Fibroblast of skin of right biceps (primary cell): ENCODE data around the gene FAM174C.

Experiments
- DNase-seq: peaks from one replicate; pipeline ENCODE4 v3.0.0-alpha.2; 2013

Gene FAM174C

DNA sequence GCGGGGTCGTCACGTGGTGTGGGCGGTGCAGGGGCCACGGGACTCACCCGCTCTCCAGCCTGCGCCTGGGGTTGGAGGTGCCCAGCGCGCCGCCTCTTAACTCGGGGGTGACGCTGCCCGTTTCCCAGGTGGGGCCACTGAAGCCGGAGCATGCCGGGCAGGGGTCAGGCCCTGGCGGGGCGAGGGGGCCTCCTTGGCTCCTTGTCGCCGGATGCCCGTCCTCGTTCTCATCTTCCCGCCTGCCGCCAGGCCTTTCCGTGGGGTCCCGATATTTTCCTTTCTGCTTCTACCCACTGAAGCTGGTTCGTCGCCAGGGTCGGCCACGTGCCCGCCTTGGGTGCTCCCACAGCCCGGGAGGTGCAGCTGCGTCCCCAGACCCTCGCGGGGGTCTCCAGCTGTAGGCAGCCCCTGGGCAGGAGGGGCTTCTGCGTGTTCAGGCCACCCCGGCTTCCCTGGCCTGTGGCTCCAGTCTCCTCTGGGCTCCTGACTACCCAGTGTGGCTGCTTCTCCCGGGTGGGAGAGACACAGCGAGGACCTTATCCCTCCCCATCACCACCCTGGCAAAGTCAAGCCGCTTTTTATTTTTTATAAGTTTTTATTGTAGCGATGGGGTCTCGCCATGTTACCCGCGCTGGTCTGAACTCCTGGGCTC, 772 bp downstream of the FAM174C start:
- no peak for DNase-seq

DNA sequence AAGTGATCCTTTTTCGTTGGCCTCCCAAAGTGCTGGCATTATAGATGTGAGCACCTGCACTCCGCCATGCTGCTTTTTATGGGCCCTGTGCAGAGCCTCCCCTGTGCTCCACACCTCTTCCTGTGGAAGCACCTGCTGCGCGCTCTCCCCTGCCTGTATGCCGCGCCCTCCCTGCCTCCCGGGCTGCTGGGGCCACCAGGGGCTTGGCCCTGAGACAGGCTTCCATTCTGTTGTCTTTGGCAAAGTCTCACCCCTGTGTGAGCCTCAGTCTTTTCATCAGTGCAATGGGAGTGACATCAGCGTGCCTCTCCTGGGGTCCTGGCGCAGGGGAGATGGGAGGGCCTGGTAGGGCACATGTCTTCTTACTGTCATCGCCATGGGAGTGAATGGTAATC, 1.3 kb downstream of the FAM174C start:
- DNase-seq, result no peak

DNA sequence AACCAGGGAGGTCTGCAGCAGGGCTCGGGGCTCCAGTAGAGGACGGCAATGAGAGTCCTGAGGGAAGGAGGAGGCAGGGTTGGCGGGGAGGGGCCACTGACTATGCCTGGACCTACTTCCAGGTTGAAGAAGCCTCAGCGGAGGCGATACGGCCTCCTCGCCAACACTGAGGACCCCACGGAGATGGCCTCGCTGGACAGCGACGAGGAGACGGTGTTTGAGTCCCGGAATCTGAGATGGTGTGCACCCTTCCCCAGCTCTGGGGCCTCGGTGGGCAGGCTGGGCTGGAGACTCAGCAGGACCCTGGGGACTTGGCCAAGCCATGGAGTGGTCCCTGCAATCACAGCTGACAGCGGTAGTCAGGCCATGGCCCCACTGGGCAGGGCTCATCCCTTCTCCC, 1.7 kb downstream of the FAM174C start:
- no peak for DNase-seq

DNA sequence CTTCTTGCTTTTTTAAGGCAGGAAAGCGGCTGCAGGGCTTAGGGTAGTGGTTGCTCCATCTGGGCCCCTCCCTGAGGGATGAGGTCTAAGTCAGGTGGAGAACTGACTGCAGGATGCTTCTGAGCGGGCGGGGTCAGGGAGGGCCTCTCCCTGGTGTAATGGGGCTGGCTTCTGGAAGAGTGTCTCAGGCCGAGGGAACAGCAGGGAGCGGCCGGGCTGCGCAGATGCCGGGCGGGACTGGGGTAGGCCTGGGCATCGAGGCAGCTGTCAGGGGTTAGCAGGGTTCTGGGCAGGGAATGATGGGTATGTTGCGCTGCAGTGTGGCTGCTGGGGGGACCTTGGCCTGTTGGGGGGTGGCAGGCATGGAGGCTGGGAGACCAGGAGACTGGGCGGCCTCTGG, 2.7 kb downstream of the FAM174C start:
- DNase-seq, result no peak

DNA sequence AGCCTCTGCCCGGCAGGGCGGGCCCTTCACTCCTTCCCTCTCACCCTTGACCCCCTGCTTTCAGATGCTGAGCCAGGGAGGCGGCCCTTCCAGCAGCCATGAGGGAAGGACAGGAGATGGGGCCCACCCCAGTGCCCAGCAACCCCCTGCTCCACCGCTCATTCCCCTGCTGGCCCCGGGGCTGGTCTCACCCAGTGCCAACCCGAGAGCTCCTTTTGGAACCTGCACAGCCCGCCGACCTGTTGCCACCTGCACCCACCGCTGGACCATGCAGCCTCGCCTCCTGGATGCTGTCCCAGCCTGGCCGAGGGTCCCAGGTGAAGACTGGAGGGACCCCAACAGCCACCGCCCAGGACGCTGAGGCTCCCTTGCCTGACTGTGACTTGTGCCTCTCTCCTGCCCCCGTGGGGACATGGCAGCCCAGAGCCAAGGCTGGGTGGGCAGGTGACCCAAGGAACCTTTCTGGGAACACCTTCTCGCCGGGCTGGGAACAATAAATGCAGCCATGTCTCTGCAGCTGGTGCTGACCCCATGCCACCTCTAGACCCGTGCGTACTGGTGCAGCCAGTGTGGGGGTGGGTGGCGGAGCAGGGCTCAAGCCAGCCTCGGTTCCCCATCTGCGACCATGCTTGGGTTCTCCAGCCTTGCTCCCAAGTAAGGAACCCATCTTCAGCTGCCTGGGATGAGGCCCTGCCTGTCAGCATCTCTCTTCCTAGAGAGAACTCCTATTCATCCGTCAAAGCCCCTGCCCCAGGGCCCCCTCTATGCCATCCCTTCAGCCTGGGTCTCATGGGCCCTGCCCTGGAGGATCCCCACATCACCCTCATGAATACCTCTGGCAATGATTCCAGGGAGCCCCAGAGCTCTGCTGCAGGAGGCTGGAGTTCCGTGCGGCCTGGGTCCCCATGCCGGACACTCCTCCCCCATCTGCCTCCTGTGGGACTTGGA, 3.7 kb downstream of the FAM174C start:
- no peak for DNase-seq

DNA sequence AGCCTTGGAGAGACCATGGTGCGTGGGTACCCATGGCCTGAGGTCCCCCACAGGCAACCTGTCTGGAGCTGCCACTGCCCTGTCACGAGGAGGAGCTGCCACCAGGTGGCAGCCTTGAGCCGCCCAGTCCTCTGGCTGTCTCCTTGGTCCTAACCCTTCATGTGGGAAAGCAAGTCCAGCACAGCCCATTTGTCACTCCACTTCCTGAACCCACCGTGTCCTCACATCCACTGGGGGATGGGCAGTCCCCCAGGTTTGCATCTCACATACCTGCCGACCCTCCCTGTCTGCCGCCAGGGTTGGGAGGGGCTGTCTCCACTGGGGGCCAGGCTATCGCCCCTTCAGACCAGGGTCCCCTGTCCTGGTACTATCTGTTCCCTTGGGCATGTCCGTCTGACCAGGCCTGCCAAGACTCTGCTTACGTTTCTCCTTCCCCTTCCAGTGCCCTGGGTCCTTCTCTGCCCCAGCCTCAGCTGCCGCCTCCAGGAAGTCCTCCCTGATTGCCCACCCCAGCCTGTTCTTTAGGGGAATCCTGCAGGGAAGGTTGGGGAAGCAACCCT, 4.5 kb downstream of the FAM174C start:
- DNase-seq, result peak; percentile 74

DNA sequence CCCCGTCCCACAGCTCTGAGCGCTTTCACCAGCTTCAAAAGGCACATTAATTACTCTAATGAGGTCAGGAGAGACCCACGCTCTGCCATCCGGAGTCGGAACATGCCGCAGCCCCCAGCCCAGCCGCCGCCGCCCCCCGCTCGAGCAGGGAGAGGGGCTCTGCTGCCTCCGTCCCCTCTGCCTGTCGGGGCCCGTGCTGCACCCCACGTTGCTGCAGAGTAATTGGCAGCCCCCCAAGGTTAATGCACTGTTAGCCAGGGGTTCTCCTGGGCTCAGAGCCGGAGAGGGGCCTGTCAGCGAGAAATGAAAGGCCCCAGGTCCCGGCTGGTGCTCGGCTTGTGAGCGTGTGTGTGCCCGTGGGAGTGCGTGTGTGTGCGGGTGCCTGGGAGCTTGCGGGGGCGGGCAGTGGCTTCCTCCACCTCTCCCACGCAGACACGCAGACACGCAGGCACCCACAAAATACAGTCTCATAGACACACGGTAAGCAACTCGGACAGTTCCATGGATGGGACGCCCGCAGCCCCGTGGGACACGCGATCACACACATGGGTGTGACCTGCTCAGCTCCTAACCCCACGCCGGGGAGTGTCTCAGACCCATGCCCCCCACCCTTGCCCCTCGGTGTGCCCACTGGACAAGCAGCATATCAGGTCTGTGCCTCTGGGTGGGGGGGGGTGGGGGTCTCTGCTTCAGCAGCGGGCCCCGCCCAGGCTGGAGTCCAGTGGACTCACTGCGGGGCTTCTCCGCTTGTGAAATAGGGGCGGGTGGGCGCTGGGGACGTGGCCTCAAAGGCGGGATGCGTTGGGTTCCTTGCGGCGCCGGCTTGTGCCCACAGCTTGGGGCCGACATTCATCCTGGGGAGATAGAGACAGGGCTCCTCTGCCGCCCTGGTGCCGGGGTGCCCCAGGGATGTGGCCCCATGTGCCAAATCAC, 5.6 kb downstream of the FAM174C start:
- DNase-seq, result no peak

DNA sequence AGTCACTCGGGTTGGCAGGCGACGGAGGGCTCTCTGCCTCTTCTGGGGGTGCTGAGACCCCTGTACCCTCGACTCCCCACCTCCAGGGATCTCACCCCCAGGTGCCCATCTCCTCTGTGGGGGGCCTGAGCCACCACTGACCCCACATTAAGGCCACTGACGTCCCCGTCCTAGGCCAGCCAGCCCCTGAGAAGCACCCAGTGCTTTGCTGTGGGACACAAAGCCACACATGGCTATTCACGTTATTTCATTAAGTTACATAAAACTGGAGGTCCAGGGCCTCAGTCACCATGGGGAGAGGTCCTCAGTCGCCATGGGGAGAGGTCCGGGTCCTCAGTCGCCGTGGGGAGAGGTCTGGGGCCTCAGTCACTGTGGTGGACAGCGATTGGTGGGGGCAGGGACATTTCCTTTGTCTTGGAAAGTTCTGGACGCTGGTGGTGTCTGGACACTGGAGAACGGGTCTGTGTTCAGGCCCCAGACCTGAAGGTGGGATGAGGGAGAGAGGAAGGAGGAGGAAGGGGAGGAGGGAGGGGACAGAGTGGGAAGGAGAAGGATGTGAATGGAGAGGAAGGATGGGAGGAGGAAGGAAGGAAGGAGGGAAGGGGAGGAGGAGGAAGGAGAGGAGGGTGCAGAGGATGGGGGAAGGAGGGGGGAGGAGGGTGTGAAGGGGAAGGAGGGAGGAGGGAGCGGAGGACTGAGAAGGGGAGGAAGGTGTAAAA, 6.4 kb downstream of the FAM174C start:
- no peak for DNase-seq

DNA sequence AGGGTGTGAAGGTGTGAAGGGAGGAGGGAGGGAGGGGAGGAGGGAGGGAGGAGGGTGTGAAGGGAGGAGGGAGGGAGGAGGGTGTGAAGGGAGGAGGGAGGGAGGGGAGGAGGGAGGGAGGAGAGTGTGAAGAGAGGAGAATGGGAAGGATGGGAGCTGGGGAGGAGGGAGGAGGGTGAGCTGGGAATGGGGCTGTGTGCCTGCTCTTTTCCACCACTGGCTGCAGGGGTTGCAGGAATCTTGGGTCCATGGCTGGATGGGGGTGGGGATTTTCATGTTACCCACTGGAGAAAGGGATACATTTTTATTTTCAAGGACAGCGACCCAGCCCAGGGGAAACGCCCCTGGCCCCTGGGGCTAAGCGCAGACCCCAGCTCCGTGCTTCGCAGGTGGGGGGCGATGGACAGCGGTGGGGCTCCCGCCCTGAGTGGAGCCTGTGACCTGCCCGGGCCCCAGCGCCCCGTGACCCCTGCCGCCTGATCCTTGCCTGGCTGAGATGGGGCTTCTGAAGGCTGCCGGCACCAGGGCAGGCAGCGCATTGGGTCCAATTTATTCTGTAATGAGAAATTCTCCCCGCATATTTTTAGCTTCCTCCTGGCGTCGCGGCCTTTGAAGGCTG, 7.4 kb downstream of the FAM174C start:
- DNase-seq, result no peak

DNA sequence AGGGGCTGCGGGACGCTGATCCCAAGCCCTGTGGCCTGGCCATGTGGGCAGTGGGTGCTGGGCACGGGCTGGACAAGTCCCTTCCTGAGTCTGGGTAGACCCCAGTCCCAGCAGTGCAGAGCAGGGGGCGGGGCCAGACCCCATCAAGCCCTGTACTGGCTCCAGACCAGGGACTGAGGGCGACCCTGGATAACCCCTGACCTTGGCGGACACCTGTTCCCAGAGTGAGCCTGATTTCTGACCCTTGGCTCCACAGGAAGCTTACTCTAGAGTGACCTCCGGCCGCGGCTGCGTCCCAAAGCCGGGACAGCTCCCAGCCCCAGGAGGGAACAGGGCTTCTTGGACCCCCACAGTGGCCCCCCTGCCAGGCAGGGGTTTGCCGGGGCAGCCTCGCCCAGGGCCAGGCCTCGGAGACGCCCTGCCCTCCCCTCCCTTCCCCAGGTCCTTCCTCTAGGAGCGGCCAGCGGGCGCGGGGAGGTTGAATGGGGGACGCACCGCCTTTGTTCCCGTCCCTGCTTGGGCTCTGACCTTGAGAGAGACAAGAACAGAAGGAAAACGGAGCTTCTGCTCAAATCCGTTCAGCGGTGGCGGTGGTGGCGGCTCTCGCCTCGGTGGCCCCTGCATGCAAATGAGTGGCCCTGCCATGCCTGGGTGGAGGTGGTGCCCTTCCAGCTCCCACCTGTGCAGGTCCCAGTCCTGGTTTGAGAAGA, 8.0 kb downstream of the FAM174C start:
- no peak for DNase-seq

DNA sequence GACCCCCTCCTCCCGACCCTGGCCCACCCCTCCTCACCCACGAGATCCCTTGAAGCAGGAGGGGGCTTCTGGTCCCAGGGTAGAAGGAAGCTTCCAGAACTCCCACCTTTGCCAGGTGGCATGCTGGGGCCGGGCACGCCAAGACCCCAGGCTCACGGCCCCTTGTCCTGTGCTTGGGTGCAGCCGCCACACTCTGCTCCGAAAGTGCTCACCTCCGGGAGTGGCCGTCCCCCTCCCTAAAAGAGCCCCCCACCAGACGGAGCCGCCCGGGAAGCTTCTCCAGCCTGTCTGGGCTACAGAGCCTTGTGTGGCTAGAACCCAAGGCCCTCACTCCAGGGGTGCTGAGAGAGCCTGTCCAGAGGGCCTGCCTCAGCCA, 8.6 kb downstream of the FAM174C start:
- no peak for DNase-seq

DNA sequence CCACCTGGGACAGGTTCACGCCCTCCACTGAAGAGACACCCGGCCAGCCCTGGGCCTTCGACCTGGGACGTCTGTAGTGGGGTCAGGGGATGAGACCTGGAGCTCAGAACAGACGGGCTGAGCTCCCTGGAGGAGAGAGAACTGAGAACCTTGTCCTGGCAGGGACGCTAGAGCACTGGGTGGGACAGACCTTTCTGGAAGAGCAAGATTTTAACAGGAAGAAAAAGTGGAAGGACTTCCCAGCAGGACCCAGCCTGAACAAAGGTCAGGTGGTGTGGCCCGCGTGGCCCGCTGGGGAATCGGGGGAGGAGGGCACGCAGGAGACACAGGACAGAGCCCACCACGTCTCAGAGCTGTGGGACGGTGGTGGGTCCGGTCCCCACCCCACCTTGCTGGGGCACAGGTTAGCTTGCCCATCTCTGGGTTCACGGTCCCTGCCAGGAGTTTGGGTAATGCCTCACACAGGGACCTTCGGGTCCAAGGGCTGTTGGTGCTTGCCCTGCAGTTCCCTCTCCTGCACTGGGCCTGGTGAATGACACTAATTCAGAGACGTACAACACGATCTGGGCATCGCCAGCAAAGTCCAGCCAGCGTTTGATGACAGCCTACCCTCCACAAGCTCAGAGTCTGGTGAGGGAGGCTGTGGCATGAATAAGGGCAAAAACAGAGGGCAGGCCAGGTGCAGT, 9.1 kb downstream of the FAM174C start:
- no peak for DNase-seq

DNA sequence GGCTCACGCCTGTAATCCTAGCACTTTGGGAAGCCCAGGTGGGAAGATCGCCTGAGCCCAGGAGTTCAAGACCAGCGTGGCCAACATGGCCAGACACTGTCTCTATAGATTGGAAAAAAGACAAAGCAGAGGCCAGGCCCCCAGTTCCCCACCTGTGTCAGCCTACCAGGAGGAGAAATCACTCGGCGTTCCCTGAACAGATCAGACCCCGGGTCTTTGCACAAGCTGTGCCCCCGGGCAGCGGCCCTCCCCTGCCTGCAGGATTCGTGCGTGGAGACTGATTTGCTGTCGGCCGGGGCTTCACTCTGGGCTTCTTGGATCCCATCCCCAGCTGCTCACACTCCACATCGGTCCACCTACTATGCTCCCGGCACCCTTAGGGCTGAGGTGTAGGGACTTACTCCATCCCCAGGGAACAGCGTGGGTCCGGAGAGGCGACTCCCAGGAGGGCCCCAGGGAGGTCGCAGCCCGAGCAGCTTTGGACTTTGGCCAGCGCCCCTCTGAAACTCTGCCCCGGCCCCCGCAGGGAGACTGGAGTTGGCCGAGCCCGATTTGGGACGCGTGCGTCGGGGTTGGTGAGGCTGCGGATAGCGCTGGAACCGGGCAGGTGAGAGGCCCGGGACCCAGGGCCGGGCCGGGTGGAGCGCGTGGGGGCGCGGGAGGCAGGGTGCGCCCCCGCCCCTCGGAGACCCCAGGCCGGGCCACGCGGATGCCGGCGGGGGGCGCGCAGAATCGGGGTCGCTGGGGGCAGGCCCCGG, 9.8 kb downstream of the FAM174C start:
- DNase-seq, result no peak

DNA sequence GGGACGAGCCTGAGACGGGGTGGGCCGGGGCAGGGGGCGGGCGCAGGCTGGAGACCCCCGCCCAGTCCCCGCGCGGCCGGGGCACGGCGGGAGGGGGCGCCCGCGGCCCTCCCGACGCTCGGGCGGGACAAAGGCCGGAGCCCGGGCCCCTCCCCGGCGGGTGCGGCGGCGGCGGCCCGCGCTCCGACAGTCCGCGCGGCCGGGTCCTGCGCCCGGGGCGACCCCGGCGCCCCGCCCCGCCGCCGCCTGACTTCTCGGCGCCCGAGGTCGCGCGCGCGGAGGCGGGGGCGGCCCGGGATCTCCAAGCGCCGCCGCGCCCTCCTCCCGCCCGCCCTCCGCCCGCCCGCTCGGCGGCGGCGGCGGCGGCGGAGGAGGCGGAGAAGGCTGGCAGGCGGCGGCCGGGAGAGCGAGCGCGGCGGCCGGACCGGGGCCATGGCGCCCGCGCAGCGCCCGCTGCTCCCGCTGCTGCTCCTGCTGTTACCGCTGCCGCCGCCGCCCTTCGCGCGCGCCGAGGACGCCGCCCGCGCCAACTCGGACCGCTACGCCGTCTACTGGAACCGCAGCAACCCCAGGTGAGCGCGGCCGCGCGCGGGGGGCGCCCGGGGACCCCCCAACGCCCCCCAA, 10.5 kb downstream of the FAM174C start, which contains the start of gene EFNA2:
Gene EFNA2, plus strand, starts transcription at position 137 of the 624 bp plus-strand sequence. Its CDS starts 296 bp downstream, at position 433.
- DNase-seq, result no peak

DNA sequence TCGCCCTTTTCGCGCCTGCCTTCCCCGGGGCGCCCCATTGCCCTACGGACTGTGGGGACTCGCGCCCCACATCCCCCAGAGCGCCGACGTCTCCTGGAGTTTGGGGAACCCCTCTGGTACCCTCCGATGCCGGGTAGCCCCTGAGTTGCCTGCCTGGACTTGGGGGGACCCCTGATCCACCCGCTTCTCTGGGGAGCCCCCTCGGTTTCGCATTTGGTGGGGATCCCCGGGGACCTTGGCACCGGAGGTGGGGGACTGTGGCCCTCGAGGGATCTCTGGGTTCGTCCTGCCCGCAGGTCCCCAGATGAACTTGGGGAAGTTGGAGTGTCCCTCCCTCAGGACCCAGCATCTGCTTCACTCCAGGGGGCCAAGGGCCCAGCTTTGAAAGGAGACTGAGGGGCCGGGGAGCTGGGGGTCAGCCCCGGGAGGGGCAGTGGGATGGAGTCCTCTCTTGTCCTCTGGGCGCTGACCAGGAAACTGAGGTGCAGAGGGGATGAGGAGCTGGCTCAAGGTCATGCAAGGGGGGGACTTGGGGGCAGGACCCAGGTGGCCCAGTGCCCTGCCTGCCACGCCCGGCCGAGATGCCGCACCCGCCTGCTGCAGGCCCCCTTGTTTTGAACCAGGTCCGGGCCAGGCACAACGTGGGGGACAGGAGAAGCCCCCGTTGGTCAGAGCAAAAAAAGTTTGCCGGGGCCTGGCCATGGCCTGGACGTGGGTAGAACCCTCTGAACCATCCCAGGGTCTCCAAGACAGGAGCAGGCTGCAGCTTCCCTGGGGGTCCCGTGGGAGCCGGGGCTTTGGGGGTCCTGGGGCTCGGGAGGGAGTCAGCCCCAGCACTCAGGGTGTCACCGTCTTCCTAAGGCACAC, 11.4 kb downstream of the FAM174C start:
- DNase-seq, result no peak

DNA sequence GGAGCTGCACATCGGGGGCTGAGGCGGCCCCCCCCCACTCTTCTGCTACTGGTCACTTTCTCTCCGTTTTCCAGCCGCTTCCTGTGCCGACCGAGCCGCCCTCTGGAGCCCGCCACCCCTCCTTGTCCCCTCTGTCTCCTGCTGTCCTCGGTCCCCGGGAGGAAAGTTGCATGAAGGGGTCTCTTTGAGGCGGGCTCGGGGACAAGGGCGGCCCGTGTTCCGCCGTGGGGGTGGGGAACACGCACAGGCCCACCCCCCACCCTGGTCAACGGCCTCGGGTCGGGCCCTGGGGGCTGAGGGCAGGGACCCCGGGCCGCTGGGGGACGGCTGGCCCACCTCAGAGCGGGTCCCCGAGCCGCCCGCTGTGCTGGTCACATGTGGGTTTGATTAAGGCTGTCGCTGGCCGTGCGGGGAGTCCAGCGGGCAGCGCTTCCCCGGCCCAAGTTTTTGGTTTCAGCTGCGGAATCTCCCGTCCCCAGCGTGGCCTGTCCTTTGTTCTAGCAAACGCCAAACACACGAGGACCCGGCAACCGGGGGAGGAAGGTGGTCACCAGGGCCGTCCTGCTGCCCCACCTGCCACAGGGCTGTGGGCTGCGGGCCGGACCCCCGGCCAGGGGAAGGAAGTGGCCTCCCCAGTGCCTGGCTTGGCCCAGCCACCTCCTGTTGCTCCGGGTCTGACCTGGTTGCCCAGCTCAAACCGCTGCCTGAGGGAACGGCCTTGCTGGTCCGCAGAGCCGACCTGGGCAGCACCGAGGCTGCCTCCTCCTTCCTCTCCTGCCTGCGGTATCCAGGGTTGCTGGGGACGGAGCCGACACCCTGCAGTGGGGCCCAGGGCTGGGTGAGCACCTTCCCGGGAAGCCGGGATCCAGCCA, 12.3 kb downstream of the FAM174C start:
- DNase-seq, result no peak

DNA sequence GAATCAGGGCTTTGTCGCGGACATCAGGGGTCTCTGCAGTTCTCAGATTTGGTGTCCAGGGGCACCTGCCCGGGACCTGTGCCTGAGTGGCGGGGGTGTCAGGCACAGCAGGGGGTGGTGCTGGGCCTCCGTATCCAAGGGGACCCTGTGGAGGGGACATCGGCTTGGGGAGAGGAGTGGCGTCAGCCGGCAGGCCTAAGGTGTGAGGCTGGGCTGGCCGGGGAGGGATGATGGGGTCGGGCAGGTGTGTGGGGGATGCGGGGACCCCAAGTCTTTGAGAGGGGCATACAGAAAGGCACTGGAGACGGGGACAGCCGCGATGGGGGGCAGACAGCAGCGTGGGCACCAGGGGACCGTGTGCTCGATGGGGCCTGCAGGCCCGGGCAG, 12.9 kb downstream of the FAM174C start:
- DNase-seq, result no peak
